H1 (cell line): ENCODE results near the gene ZNF786.

Experiments
- CHD1 ChIP-seq: IDR thresholded peaks from 2 replicates; pipeline ENCODE4 v1.6.1; 2012; ENCODE audit warnings: low read depth, low read length, improper control_type of control experiment
- CREB1 ChIP-seq: IDR thresholded peaks from 2 replicates; pipeline ENCODE4 v1.6.1; 2012; ENCODE audit warnings: inconsistent platforms
- CTCF ChIP-seq, 3 experiments: IDR thresholded peaks; 1 replicate in 2 of 3; 2 replicates in 1 of 3; pipeline versions ENCODE4 v1.5.1 to v1.6.1; 2011; ENCODE audit warnings: low read length in 3 of 3, mild to moderate bottlenecking in 3 of 3, inconsistent platforms in 2 of 3, low read depth in 1 of 3, moderate library complexity in 1 of 3; ENCODE audit not compliant: insufficient read depth in 1 of 3; ENCODE audit errors: control extremely low read depth in 1 of 3
- EGR1 ChIP-seq: IDR thresholded peaks from 2 replicates; pipeline ENCODE4 v1.6.1; 2011; ENCODE audit warnings: low read depth, low read length, borderline replicate concordance
- JUN ChIP-seq: IDR thresholded peaks from 2 replicates; pipeline ENCODE4 v1.6.1; 2011; ENCODE audit warnings: low read depth, mild to moderate bottlenecking, improper control_type of control experiment, low read length
- YY1 ChIP-seq: IDR thresholded peaks from 2 replicates; pipeline ENCODE4 v1.6.1; 2011; ENCODE audit warnings: low read depth, mild to moderate bottlenecking, low read length

DNA sequence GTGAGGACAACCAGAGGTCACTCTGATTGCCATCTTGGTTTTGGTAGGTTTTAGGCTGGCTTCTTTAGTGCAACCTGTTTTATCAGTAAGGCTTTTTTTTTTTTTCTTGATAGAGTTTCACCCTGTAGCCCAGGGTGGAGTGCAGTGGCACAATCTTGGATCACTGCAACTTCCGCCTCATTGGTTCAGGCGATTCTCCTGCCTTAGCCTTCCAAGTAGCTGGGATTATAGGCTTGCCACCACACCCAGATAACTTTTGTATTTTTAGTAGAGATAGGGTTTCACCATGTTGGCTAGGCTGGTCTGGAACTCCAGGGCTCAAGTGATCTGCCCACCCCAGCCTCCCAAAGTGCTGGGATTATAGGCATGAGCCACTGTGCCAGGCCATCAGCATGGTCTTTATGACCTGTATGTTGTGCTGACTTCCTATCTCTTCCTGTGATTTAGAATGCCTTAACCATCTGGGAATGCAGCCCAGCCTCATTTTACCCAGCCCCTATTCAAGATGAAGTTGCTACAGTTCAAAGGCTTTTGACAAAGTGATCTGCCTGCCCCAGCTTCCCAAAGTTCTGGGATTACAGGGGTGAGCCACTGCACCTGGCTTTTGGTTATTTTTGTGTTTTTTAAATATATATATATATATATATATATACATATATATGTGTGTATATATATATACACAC is 42.7 kb upstream of the ZNF786 start:
- TF ChIP-seq JUN (no peak), CHD1 (no peak), YY1 (no peak), EGR1 (no peak), CTCF (IDR thresholded peaks at IDR 0.05; ENCODE audit: control extremely low read depth in 1 of 3, insufficient read depth in 1 of 3, low read depth in 1 of 3, low read length in 3 of 3) (no peak), CREB1 (no peak)
